Cardiac fibroblast (primary cell): ENCODE data around the gene GJE1.

Experiments
- DNase-seq, 2 donors: peaks; one replicate each; pipeline versions ENCODE4 v3.0.0 to v3.0.0-alpha.2; 2010; ENCODE audit warnings: low read depth in 2 of 2
- H3K4me3 ChIP-seq, 2 donors: replicated peaks in 1 of 2; 1 replicate in 1 of 2; 2 replicates in 1 of 2; pipeline ENCODE4 v1.5.1; 2011; ENCODE audit warnings: low read depth in 2 of 2, low read length in 2 of 2, mild to moderate bottlenecking in 2 of 2, moderate library complexity in 1 of 2
- CTCF ChIP-seq: IDR thresholded peaks from one replicate; pipeline ENCODE4 v1.5.1; 2011; ENCODE audit warnings: low read depth, mild to moderate bottlenecking, low read length, inconsistent platforms

GJE1 gene

GRCh38 chr6:142178129-142178528 lies 45.4 kb downstream of the GJE1 start:
- TF ChIP-seq CTCF = no peak
- no peak for DNase-seq
- H3K4me3 ChIP-seq = no peak overlapping the region

GRCh38 chr6:142182004-142182403 lies 49.3 kb downstream of the GJE1 start:
- no peak overlapping the region for H3K4me3 ChIP-seq
- no peak for TF ChIP-seq CTCF
- DNase-seq = no peak

GRCh38 chr6:142183351-142183750 lies 50.6 kb downstream of the GJE1 start:
- TF ChIP-seq CTCF = no peak
- no peak overlapping the region for H3K4me3 ChIP-seq
- DNase-seq = no peak

GRCh38 chr6:142184307-142184706 lies 51.6 kb downstream of the GJE1 start:
- DNase-seq = no peak
- TF ChIP-seq CTCF = no peak

More at GRCh38 chr6:142184307-142184706, 51.6 kb downstream of the GJE1 start:
- no peak overlapping the region for H3K4me3 ChIP-seq
